GM13976 (cell line): ENCODE measurements around the gene TRAT1.
A peak's percentile ranks its signal among the peaks of the same experiment; 100 is the strongest.
"Not testable (repeated sequence)": the region's sequence is repeated elsewhere in the genome, so short reads cannot be mapped to it uniquely, and the experiment has no call there.

Experiments used
- DNase-seq: peaks from one replicate; pipeline ENCODE4 v3.0.0; 2012; ENCODE audit warnings: low spot score
- in situ Hi-C: fragments of 300-500 bp; cut with MboI; formaldehyde crosslinking; loops from one replicate; pipeline ENCODE4 v1.12.0; 2022; ENCODE audit warnings: low sequenced_read_pairs, mixed read lengths, inconsistent platforms; ENCODE audit not compliant: unreplicated experiment
- TF ChIP-seq, protein P1 (sequence below): IDR thresholded peaks from 2 replicates; pipeline ENCODE4 v1.5.1; 2012; ENCODE audit warnings: borderline replicate concordance, mild to moderate bottlenecking; ENCODE audit not compliant: insufficient read depth; ENCODE audit errors: extremely low read depth, missing control alignments, control extremely low read depth

TRAT1 gene

DNA sequence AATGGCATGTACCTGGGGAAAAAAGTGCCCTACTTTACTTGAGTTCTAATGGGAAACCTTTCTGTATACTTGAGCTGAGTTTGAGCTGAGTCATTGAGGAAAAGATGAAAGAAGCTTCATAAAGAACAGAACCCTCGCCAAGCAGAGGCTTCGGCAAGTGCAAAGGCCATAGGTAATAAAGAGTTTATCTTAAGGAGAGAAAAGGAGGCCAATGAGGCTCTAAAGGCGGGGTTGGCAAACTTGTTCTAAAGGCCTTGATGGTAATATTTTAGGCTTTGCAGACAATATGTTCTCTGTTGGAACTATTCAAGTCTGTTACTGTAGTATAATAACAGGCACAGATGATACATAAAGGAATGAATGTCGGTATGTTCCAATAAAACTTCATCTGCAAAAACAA is 17.6 kb upstream of the TRAT1 start:
- no peak for DNase-seq
- TF ChIP-seq, protein P1, sequence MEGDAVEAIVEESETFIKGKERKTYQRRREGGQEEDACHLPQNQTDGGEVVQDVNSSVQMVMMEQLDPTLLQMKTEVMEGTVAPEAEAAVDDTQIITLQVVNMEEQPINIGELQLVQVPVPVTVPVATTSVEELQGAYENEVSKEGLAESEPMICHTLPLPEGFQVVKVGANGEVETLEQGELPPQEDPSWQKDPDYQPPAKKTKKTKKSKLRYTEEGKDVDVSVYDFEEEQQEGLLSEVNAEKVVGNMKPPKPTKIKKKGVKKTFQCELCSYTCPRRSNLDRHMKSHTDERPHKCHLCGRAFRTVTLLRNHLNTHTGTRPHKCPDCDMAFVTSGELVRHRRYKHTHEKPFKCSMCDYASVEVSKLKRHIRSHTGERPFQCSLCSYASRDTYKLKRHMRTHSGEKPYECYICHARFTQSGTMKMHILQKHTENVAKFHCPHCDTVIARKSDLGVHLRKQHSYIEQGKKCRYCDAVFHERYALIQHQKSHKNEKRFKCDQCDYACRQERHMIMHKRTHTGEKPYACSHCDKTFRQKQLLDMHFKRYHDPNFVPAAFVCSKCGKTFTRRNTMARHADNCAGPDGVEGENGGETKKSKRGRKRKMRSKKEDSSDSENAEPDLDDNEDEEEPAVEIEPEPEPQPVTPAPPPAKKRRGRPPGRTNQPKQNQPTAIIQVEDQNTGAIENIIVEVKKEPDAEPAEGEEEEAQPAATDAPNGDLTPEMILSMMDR, result no peak
- in situ Hi-C loops, result no loop called here

DNA sequence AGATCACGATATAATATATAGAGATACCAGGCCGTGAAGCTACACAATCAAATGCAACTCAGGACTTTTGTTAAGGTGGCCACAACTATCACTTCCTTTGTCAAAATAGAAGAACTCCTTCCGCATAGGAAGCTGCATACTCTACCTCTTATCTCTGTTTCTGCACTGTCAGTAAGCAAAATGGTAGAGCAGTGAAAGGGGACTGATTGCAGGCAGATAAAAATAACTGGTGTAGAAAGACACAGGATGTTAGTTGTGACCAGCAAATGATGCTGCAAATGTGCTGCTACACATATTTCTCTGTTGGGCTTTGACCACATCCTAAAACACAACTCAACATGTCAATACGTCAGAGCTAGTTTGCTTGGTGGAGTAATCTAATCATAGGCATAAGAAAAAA is 16.3 kb upstream of the TRAT1 start:
- no peak for DNase-seq
- TF ChIP-seq, protein P1, result no peak
- in situ Hi-C loops, result no loop called here

DNA sequence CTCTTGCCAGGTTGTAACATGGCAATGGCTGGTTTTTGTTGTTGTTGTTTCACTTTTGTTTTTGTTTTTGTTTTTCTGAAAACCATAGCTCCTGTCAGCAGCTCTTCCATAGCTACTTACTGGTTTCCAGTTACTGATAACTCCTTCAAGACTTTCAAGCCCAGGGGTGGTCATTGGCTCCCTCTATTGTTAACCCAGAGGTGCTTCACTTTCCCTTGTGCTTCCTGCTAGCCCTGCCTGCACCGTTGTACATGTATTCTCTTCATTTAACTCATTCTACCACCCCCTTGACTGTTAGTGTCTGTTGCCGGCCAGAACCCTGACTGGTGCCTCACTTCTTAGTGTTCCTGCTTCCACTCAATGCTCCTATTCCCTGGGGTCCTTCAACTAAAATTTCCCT is 4.2 kb upstream of the TRAT1 start:
- in situ Hi-C loops, result no loop called here
- peak; percentile 22 for DNase-seq
- TF ChIP-seq, protein P1, result peak; percentile 48

DNA sequence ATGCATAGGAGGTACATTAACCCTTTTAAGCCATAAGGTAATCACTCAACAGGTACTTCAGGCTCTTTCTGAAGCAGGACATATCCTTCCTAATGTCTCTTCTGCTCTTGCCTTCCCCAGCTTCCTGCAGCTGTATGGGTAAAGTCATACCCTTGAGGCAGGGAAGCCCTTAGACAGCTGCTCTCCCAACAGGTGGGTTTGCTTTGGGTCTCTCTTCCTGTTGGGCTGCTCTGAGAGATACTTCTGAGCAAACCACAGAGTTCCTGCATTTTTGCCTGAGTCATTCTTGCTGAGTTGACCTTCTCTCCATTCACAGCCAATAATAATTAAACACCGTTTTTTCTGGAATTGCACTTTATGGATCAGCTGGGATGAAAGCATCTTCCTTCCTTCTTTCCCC is 2.0 kb upstream of the TRAT1 start:
- in situ Hi-C loops, result no loop called here
- TF ChIP-seq, protein P1, result no peak
- no peak for DNase-seq

DNA sequence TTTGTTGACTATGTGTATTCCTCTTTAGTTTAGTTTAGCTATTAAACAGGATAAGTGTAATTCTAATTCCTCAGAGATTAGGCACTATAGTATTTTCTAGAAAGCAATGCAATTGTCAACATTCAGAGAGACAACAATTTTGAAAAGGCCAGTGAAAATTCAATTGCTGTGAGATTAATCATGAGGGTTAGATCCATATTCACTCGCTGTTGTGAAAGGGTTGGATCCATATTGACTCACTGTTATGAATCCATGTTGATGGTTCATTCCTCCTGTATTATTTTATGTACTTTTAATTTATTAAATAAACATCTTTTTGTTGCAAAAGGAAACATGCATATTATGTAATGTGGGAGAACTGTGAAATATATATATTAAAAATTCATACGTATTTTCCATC is 641 bp downstream of the TRAT1 start:
- no peak for DNase-seq
- in situ Hi-C loops, result no loop called here
- TF ChIP-seq, protein P1, result no peak

DNA sequence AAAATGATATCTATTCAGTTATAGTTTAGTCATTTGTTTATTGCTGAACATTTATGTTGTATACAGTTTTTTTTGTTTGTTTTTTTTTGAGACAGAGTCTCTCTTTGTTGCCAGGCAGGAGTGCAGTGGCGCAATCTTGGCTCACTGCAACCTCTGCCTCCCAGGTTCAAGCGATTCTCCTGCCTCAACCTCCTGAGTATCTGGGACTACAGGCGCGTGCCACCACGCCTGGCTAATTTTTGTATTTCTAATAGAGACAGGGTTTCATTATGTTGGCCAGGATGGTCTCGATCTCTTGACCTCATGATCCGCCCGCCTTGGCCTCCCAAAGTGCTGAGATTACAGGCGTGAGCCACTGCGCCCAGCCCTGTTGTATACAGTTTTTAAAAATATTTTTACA is 1.2 kb downstream of the TRAT1 start:
- DNase-seq, in situ Hi-C loops: not testable (repeated sequence)

DNA sequence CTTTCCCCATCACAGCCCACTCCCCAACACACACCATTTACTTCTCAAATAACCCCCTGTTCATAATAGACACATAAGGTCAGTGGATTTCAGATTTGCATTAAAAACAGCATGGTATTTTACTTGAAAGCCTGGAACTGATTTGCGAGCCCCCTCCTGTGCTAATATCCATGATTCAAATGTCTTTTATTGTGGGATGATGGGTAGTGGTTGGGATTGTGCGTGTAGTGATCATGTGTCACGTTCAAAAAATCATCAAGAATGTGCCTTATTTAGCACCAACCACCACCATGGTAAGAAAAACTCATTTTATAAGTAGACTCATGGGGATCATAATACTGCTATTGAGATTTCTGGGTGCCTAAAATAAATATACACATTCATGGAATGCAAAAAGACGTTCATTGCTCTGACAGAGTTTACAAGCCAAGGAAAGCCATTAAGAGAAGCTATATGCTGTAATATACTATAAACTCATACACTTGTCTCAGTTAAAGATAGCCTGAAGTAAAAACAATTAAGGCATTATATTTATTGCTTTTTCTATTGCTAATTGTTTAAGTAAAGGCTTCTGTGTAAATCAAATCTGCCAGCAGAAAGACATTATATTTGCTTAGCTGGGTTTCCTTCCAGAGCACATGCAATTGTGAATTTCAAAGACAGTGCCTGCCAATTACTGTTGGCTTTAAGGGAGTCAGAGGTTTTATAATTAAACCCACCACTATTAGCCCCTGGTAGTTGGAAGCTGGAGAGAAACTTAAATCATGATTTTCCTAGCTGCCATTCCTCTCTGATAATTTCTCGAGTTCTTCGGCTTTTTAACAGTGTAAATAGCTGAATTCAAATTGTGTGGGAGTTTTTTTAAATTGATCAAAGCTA is 4.0 kb downstream of the TRAT1 start:
- DNase-seq, result no peak
- in situ Hi-C loops, result no loop called here
- TF ChIP-seq, protein P1, result no peak
